HepG2 (cell line): Measurements from ENCODE around the gene NFKB2. TPM values are rescaled to one million over a fixed set of nuclear protein-coding genes. Genes with fewer than 3 reads are reported as not detected.

ENCODE experiments used
- ATF5 ChIP-seq: sonication (generic); formaldehyde crosslinking; IDR thresholded peaks from 2 replicates; pipeline ENCODE4 v1.4.0; 2020; ENCODE audit warnings: mild to moderate bottlenecking, low read depth, missing genetic modification reagents
- CEBPZ ChIP-seq: IDR thresholded peaks from 2 replicates; pipeline ENCODE4 v1.6.1; 2012; ENCODE audit warnings: low read length, improper control_type of control experiment
- CENPBD1 ChIP-seq: sonication (generic); formaldehyde crosslinking; IDR thresholded peaks from 2 replicates; pipeline ENCODE4 v1.8.0; 2022; ENCODE audit warnings: missing genetic modification reagents, low read depth, mild to moderate bottlenecking, borderline replicate concordance
- GABPB1 ChIP-seq: IDR thresholded peaks from 2 replicates; pipeline ENCODE4 v1.6.1; 2016; ENCODE audit warnings: mild to moderate bottlenecking, missing genetic modification reagents, moderate library complexity, missing compliant biosample characterization
- MTF2 ChIP-seq: sonication (generic); formaldehyde crosslinking; IDR thresholded peaks from 2 replicates; pipeline ENCODE4 v1.5.0; 2020; ENCODE audit warnings: missing genetic modification reagents, borderline replicate concordance
- NFATC3 ChIP-seq: sonication (generic); formaldehyde crosslinking; IDR thresholded peaks from 2 replicates; pipeline ENCODE4 v1.5.1; 2020; ENCODE audit warnings: mild to moderate bottlenecking, missing genetic modification reagents
- ONECUT2 ChIP-seq: sonication (generic); formaldehyde crosslinking; IDR thresholded peaks from 2 replicates; pipeline ENCODE4 v1.4.0; 2020; ENCODE audit warnings: missing genetic modification reagents
- PCBP2 ChIP-seq: fragments of 200-400 bp; formaldehyde crosslinking; optimal IDR thresholded peaks from 2 replicates; pipeline ENCODE3; 2018; ENCODE audit warnings: low read length, low read depth; ENCODE audit not compliant: poor library complexity, severe bottlenecking
- PRDM15 ChIP-seq: sonication (generic); formaldehyde crosslinking; IDR thresholded peaks from 2 replicates; pipeline ENCODE4 v1.4.0; 2020; ENCODE audit warnings: missing genetic modification reagents
- RARG ChIP-seq: sonication (generic); formaldehyde crosslinking; IDR thresholded peaks from 2 replicates; pipeline ENCODE4 v1.4.0; 2020; ENCODE audit warnings: low read depth, mild to moderate bottlenecking, missing genetic modification reagents
- RFXANK ChIP-seq: IDR thresholded peaks from 2 replicates; pipeline ENCODE4 v1.6.1; 2016
- SRY ChIP-seq: sonication (generic); formaldehyde crosslinking; IDR thresholded peaks from 2 replicates; pipeline ENCODE4 v1.8.0; 2022; ENCODE audit warnings: mild to moderate bottlenecking, missing genetic modification reagents
- ZNF337 ChIP-seq: sonication (generic); formaldehyde crosslinking; IDR thresholded peaks from 2 replicates; pipeline ENCODE4 v1.5.1; 2020; ENCODE audit warnings: missing genetic modification reagents, low read depth, mild to moderate bottlenecking, borderline replicate concordance
- ZNF34 ChIP-seq: sonication (generic); formaldehyde crosslinking; IDR thresholded peaks from 2 replicates; pipeline ENCODE4 v1.4.0; 2020; ENCODE audit warnings: mild to moderate bottlenecking, missing genetic modification reagents, borderline replicate concordance
- ZNF547 ChIP-seq: sonication (generic); formaldehyde crosslinking; IDR thresholded peaks from 2 replicates; pipeline ENCODE4 v1.5.1; 2020; ENCODE audit warnings: mild to moderate bottlenecking, missing genetic modification reagents
- ZNF788 ChIP-seq: sonication (generic); formaldehyde crosslinking; IDR thresholded peaks from 2 replicates; pipeline ENCODE4 v1.5.0; 2020; ENCODE audit warnings: mild to moderate bottlenecking, missing genetic modification reagents, borderline replicate concordance
- ZNF83 ChIP-seq: sonication (generic); formaldehyde crosslinking; IDR thresholded peaks from 2 replicates; pipeline ENCODE4 v1.4.0; 2020; ENCODE audit warnings: missing genetic modification reagents, mild to moderate bottlenecking, borderline replicate concordance
- polyA plus RNA-seq, 8 experiments: library from polyadenylated mRNA; depleted of rRNA in 3 of 8; stranded (reverse) in 7 of 8; unstranded in 1 of 8; fragments of >200 nt; fragmentation: Illumina TruSeq in 4 of 8; extraction: Trizol in 4 of 8; gene quantifications; 2 replicates each; pipeline versions ENCODE4 v1.2.1 to v1.2.3, GENCODE V29; 2011 to 2016; ENCODE audit warnings: low read depth in 4 of 8, missing spikeins in 1 of 8, mixed read lengths in 1 of 8; ENCODE audit not compliant: insufficient read depth in 1 of 8
- total RNA-seq, 5 experiments: library from RNA; depleted of rRNA; stranded (reverse); fragments of >200 nt; fragmentation: Illumina TruSeq; extraction: Trizol; gene quantifications; 2 replicates each; pipeline ENCODE4 v1.2.3, GENCODE V29; 2016; ENCODE audit warnings: low read depth in 1 of 5
- TF ChIP-seq, protein P1 (sequence below): sonication (generic); formaldehyde crosslinking; IDR thresholded peaks from 2 replicates; pipeline ENCODE4 v1.5.0; 2020; ENCODE audit warnings: missing genetic modification reagents

Gene NFKB2
- total and polyA plus RNA-seq, 2 of the 13 experiments (the other 11 are each of a cell fraction or from before 2014, with no cell fraction given): 7.7 to 12.5 TPM

DNA sequence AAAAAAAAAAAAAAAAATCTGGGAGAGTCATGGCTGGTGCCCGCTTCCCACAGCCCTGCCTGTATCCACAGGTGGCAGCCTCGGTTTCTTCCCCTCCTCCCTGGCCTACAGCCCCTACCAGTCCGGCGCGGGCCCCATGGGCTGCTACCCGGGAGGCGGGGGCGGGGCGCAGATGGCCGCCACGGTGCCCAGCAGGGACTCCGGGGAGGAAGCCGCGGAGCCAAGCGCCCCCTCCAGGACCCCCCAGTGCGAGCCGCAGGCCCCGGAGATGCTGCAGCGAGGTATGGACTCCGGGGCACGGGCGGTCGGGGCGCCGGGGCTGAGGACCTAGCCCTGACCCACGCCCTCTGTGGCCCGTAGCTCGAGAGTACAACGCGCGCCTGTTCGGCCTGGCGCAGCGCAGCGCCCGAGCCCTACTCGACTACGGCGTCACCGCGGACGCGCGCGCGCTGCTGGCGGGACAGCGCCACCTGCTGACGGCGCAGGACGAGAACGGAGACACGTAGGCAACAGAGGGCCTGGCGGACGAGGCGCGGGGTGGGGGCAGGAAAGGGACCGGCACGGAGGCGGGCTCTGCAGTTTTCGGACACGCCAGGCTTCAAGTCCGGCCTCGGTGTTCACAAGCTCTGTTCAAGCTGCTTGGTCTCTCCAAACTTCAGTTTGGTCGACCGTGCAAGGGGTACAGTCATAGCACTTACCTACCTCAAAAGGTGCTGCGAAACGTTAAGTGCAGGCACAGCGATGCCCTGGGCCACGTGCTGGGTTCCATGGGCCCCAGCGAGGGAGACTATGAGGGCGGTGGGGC, 3.9 kb downstream of the NFKB2 start (continued):
- TF ChIP-seq SRY (CRISPR knock-in tag) (0 out of 2 replicates have a peak, but pooled peaks have one; percentile 24), ZNF788 (CRISPR knock-in tag) (peak; percentile 96), GABPB1 (CRISPR knock-in tag) (peak; percentile 85), PRDM15 (CRISPR knock-in tag) (no peak), ONECUT2 (no peak), RFXANK (0 out of 2 replicates have a peak, but pooled peaks have one; percentile 46), CENPBD1 (CRISPR knock-in tag) (no peak), ZNF337 (0 out of 2 replicates have a peak, but pooled peaks have one; percentile 47), ZNF83 (CRISPR knock-in tag) (no peak), RARG (no peak), CEBPZ (no peak), ZNF547 (CRISPR knock-in tag) (peak; percentile 77; the same call in 1 of the 2 replicates), PCBP2 (no peak), ZNF34 (no peak), NFATC3 (no peak), MTF2 (CRISPR knock-in tag) (peak; percentile 88; the same call in 1 of the 2 replicates), ATF5 (CRISPR knock-in tag) (no peak)
- TF ChIP-seq, protein P1, sequence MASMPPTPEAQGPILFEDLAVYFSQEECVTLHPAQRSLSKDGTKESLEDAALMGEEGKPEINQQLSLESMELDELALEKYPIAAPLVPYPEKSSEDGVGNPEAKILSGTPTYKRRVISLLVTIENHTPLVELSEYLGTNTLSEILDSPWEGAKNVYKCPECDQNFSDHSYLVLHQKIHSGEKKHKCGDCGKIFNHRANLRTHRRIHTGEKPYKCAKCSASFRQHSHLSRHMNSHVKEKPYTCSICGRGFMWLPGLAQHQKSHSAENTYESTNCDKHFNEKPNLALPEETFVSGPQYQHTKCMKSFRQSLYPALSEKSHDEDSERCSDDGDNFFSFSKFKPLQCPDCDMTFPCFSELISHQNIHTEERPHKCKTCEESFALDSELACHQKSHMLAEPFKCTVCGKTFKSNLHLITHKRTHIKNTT: no peak
